ENCODE data around the gene SETD2.
A peak's percentile ranks its signal among the peaks of the same experiment; 100 is the strongest.
"Not testable (repeated sequence)": the region's sequence is repeated elsewhere in the genome, so short reads cannot be mapped to it uniquely, and the experiment has no call there.

Gene SETD2

GRCh38 chr3:47164007-47164881 lies at the start of gene SETD2:
TSS of gene SETD2 (minus strand) at chr3:47164113. CDS start at chr3:47163924, 189 bp downstream.
- DNase-seq: peak; percentile 91

DNA sequence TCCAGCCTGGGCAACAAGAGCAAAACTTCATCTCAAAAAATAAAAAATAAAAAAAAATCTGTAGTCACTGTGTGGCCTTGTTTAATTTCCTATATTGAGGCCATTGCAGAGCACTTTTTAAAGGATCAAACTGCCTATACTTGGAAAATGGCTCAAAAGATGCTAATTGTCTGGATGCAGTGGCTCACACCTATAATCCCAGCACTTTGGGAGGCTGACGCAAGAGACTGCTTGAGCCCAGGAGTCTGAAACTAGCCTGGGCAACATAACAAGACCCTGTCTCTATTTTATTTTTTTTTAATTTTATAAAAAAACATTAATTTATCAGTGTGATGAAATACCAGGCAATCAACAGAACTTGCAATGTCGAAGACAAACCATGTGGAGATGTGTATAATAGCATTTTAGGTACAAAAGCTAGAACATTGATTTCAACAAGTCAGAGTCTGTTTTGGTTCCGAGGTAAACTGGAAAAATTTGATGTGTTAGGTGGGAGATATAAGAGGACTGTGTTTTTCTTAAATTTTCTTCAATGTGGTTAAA lies 47.0 kb upstream of the SETD2 start:
- no peak for DNase-seq

DNA sequence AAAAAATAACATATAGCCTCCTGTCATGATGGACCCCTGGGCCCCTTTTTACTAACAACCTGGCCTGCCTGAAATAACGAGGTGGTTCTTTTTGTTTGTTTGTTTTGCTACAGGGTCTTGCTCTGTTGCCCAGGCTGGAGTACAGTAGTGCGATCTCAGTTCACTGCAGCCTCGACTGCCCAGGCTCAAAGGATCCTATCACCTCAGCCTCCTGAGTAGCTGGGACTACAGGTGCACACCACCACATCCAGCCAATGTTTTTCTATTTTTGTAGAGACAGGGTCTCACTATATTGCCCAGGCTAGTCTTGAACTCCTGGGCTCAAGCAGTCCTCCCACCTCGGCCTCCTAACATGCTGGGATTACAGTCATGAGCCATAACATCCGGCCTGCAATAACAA lies 42.1 kb upstream of the SETD2 start:
- DNase-seq: not testable (repeated sequence)

- DNase-seq: no peak
These were observed 41.0 kb upstream of the SETD2 start for GRCh38 chr3:47204875-47205274.

GRCh38 chr3:47202542-47202941 lies 38.6 kb upstream of the SETD2 start:
- no peak for DNase-seq

- DNase-seq: no peak
These were observed 33.4 kb upstream of the SETD2 start for GRCh38 chr3:47197287-47197686.

DNA sequence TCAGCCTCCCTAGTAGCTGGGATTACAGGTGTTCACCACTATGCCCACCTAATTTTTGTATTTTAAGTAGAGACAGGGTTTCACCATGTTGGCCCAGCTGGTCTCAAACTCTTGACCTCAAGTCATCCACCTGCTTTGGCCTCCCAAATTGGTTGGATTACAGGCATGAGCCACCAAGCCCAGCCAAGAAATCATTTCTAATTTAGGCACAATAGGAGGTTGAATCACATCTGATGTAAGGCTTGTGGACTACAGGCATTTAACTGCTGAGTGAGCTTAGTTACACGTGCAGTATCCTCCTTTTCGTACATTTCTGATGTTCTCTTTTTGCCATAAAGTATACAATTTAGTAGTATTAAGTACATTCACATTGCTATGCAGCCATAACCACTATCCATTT lies 31.1 kb upstream of the SETD2 start:
- no peak for DNase-seq

- DNase-seq: no peak
These were observed 30.3 kb upstream of the SETD2 start for GRCh38 chr3:47193871-47194859.

DNA sequence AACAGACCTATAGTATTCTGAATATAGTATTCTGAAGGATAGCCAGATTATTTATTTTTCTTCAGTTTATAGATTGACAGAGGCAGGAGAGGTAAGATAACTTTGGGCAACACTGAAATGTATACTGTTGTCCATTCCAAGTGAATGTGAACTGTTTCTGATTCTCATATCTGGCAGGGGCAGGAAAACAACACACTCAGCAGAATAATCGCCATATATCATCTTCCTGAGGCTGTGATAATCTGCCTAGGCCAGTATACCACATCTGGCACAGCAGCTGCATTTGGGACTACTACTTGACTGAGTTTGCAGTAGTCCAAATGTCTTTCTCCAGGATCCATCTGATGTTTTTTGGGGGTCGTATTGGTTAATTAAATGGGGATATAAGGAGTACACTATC lies 22.4 kb upstream of the SETD2 start:
- no peak for DNase-seq

DNA sequence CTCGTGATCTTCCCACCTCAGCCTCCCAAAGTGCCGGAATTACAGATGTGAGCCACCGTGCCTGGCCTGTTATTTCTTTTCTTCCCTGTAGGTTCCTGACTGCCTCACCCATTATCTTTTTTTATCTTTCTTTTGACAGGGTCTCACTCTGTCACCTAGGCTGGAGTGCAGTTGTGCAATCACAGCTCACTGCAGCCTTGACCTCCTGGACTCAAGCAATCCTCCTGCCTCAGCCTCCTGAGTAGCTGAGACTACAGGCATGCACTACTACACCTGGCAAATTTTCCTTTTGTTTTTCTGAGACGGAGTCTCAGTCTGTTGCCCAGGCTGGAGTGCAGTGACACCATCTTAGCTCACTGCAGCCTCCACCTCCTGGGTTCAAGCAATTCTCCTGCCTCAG lies 17.8 kb upstream of the SETD2 start:
- not testable (repeated sequence) for DNase-seq

GRCh38 chr3:47180011-47180410 lies 16.1 kb upstream of the SETD2 start:
- DNase-seq: not testable (repeated sequence)

- DNase-seq: no peak
These were observed 12.7 kb upstream of the SETD2 start for GRCh38 chr3:47176582-47176981.

- peak; percentile 60 for DNase-seq
These were observed 525 bp downstream of the SETD2 start for GRCh38 chr3:47163169-47164006.

- no peak for DNase-seq
These were observed 1.2 kb downstream of the SETD2 start for GRCh38 chr3:47162697-47163168.

GRCh38 chr3:47161983-47162696 lies 1.8 kb downstream of the SETD2 start:
- no peak for DNase-seq

DNA sequence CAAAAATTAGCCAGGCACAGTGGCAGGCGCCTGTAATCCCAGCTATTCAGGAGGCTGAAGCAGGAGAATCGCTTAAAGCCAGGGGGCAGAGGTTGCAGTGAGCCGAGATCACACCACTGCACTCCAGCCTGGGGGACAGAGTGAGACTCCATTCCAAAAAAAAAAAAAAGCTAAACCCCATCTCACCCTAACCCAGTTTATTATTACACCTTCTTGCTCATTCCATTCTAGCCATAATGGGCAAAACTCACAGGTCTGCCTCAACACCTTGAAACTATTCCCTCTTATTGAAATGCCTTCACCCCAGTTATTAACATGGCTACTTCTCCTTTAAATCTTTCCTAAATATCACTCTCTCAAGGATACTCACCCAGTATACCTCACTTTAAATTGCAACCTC lies 4.1 kb downstream of the SETD2 start:
- no peak for DNase-seq

DNA sequence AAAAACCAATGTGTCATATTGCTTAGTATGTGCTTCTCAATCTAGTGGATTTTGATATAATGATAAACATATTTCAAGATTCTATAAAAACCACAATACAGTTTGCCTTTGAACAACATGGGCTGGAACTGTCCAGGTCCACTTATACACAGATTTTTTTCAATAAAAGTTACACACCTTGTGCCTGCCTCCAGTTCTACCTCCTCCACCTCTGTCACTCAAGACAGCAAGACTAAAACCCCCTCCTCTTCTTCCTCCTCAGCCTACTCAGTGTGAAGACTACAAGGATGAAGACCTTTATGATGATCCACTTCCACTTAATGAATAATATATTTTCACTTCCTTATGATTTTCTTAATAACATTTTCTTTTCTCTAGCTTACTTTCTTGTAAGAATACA lies 5.7 kb downstream of the SETD2 start:
- DNase-seq: no peak

DNA sequence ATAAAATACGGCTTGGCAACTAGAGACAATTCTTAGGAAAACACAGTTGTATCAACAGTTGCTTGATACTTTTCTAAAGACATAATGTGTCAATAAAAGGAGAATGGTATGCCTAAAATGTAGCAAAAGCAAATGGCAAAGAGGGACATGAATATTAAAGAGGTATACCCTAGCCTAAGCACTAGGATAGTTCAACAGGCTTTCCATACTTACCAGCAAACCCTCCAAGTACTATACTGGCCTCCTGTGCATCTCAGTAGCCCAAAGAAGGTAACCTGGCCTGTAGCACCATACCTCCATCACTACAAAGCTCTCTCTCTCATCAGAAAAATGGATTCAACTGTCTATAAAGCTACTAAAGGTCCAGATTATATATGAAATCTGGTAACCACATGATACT lies 7.5 kb downstream of the SETD2 start:
- DNase-seq: no peak

GRCh38 chr3:47152578-47152977 lies 11.3 kb downstream of the SETD2 start:
- no peak for DNase-seq

DNA sequence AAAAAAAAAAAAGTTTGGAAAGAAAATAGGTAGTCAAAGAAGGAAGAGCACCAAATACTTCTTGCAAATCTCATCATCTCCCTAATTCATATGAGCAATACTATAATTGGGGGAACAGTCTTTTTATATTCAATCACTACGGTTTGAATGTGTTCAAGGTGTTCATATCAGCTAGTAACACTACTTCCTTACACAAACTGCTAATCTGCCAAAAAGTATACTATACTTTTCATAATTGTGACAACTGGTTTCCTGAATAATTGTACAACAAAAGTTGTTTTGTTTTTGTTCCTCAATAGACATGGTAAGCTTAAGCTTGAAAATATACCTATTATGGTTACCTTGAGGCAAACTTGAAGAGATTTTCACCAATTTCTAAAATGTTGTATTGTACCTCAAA lies 12.1 kb downstream of the SETD2 start:
- DNase-seq: no peak

- no peak for DNase-seq
These were observed 14.5 kb downstream of the SETD2 start for GRCh38 chr3:47149339-47149933.

Measured in stimulated activated CD4-positive, alpha-beta T cell treated with anti-CD3 and anti-CD28 coated beads, Interleukin-15, amount 100 ng/mL, for 24 hours (primary cell).